ENCODE data around the gene SMIM10L2A. TPM values are rescaled to one million over a fixed set of nuclear protein-coding genes. Genes with fewer than 3 reads are reported as not detected.

Gene SMIM10L2A
- total and polyA plus RNA-seq, 8 donors, result 1.00 to 2.5 (median 1.7) TPM; not detected in 3

DNA sequence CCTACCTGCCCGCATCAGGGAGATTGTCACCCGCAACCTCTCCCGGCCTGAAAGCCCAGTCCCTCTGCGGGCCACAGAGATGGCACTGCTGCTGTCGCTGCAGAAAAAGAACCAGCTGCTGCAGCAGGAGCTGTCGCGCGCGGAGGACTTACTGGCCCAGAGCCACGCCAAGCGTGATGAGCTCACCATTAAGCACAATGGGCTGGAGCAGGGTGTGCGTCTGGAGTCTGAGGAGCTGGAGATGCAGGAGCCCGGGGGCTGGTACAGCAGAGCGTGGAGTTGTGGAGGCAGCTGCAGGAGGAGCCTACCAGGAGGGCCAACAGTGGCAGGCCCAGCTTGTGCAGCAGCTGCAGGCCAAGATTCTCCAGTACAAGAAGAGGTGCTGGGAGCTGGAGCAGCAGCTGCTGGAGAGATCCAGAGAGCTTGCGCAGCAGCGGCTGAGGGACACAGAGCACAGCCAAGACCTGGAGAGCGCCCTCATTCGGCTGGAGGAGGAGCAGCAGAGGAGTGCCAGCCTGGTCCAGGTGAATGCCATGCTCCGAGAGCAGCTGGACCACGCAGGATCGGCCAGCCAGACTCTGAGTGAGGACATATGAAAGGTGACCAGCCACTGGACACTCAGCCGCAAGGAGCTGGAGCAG lies 11.3 kb downstream of the SMIM10L2A start:
- Histone ChIP-seq H3K4me3 (no peak overlapping the region), H3K27ac (no peak overlapping the region), H3K36me3 (no peaks in the 10 kb centered on the region), H3K9me3 (peaks cover 0 to 23% (median 5%) of the 10 kb centered on the region in 4 donors), H3K27me3 (no peaks in the 10 kb centered on the region), H3K4me1 (no peaks in the 10 kb centered on the region)
- intact Hi-C loops (cut with DNase I; ENCODE audit: low total_unique reads), result no loop called here
- WGBS, 5 donors, result 80 to 88% (median 84%) methylated on average over 9 to 22 of the region's 22 CpGs
- DNase-seq, result no peak
- TF ChIP-seq POLR2AphosphoS5 (IDR thresholded peaks at IDR 0.05) (no peak), EP300 (IDR thresholded peaks at IDR 0.05) (no peak), POLR2A (IDR thresholded peaks at IDR 0.05) (no peak)
- TF ChIP-seq, protein P1, sequence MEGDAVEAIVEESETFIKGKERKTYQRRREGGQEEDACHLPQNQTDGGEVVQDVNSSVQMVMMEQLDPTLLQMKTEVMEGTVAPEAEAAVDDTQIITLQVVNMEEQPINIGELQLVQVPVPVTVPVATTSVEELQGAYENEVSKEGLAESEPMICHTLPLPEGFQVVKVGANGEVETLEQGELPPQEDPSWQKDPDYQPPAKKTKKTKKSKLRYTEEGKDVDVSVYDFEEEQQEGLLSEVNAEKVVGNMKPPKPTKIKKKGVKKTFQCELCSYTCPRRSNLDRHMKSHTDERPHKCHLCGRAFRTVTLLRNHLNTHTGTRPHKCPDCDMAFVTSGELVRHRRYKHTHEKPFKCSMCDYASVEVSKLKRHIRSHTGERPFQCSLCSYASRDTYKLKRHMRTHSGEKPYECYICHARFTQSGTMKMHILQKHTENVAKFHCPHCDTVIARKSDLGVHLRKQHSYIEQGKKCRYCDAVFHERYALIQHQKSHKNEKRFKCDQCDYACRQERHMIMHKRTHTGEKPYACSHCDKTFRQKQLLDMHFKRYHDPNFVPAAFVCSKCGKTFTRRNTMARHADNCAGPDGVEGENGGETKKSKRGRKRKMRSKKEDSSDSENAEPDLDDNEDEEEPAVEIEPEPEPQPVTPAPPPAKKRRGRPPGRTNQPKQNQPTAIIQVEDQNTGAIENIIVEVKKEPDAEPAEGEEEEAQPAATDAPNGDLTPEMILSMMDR (IDR thresholded peaks at IDR 0.05), result no peak

- Histone ChIP-seq H3K27ac (no peak overlapping the region), H3K36me3 (no peaks in the 10 kb centered on the region), H3K9me3 (peaks cover 0 to 23% (median 5%) of the 10 kb centered on the region in 4 donors), H3K27me3 (no peaks in the 10 kb centered on the region), H3K4me3 (no peak overlapping the region), H3K4me1 (no peaks in the 10 kb centered on the region)
- intact Hi-C loops (cut with DNase I; ENCODE audit: low total_unique reads), result no loop called here
- no peak for DNase-seq
- WGBS, 5 donors, result 89 to 97% (median 93%) methylated on average over 14 to 37 of the region's 37 CpGs
- TF ChIP-seq EP300 (IDR thresholded peaks at IDR 0.05) (no peak), POLR2A (IDR thresholded peaks at IDR 0.05) (no peak)
- TF ChIP-seq, protein P1 (IDR thresholded peaks at IDR 0.05), result no peak
Observed at GRCh38 chrX:135433531-135434257, 11.9 kb downstream of the SMIM10L2A start.

DNA sequence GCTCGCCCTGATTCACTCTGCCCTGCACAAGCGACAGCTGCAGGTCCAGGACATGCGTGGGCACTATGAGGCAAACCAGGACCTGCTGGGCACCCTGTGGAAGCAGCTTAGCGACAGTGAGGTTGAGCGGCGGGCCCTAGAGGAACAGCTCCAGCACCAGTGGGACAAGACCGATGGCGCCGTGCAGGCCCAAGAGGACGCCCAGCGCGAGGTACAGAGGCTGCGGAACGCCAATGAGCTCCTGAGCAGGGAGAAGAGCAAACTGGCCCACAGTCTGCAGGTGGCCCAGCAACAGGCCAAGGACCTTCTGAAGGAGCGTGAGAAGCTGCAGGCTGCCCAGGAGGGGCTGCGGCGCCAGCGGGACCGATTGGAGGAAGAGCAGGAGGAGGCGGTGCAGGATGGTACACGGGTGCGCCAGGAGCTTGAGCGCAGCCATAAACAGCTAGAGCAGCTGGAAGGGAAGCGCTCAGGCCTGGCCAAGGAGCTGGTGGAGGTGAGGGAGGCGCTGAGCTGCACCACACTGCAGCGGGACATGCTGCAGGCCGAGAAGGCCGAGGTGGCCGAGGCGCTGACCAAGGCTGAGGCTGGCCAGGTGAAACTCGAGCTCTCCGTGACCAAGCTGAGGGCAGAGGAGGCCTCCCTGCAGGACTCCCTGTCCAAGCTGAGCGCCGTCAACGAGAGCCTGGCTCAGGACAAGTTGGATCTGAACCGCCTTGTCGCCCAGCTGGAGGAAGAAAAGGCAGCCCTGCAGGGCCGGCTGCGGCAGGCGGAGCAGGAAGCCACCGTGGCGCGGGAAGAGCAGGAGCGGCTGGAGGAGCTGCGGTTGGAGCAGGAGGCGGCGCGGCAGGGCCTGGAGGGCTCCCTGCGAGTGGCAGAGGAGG lies 12.8 kb downstream of the SMIM10L2A start:
- Histone ChIP-seq H3K27ac (no peak overlapping the region), H3K9me3 (peaks cover 0 to 23% (median 5%) of the 10 kb centered on the region in 4 donors), H3K4me3 (no peak overlapping the region), H3K36me3 (no peaks in the 10 kb centered on the region), H3K27me3 (no peaks in the 10 kb centered on the region), H3K4me1 (no peaks in the 10 kb centered on the region)
- intact Hi-C loops (cut with DNase I; ENCODE audit: low total_unique reads), result no loop called here
- WGBS, 5 donors, result 87 to 95% (median 93%) methylated on average over 20 to 49 of the region's 49 CpGs
- DNase-seq, result no peak
- TF ChIP-seq POLR2AphosphoS5 (IDR thresholded peaks at IDR 0.05) (no peak), POLR2A (IDR thresholded peaks at IDR 0.05) (no peak), EP300 (IDR thresholded peaks at IDR 0.05) (no peak)
- TF ChIP-seq, protein P1 (IDR thresholded peaks at IDR 0.05), result no peak
